Measurements from ENCODE around the gene WDR47.

The WDR47 gene

DNA sequence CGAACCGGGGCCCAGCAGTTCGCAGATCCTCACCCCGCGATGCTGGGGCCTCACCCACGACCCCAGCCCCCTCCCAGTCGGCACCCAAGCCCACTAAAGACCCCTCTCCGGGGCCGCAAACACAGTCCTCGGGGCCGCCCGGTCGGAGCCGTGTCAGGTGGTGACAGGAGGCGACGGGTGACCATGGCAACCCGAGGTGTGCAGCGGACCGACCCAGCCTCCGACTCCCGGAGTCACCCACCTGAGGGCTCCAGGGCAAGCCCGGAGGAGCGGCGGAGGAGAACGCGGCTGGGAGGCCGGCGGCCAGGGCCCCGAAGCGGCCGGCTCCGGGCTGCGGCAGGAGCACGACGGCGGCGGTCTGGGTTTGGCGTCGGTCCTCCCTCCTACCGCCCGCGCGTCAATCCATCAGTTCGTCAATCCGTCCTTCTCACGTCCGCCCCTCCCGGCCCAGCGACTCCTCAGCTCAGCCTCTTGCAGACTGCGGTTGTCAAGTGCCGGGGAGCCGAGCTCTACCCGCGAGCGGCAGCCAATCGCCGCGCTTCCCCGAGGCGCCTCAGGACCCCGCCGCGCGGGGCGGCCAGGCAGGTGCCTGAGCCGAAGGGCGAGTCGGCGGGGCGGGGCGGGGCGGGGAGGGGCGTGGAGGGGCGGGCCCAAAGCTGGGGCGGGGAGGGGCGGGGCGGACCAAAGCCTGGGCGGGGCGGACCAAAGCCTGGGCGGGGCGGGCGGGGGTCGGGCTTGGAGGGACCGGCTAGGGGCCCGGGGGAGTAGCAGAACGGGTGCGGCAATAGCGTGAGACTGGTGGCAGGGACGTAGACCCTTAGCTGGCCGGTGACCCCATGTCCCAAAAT, at the start of gene WDR47:
Gene WDR47 (minus strand): TSS at position 482 of the 848 bp plus-strand sequence. CDS start 18,590 bp downstream, outside the sequence.
- DNase-seq (ENCODE audit: low spot score in 2 of 2), result peak; percentile 89 to 96
- Histone ChIP-seq H3K36me3 (replicated peaks) (peaks cover 3% of the 10 kb centered on the region), H3K4me3 (peak within 1 kb of the TSS; percentile 89), H3K4me1 (peaks cover 4% of the 10 kb centered on the region), H3K27me3 (ENCODE audit: low read depth) (no peaks in the 10 kb centered on the region), H3K9me3 (no peaks in the 10 kb centered on the region)
- in situ Hi-C loops (cut with MboI; ENCODE audit: low sequenced_read_pairs), result no loop called here

- peaks cover 15% of the 10 kb centered on the region for H3K36me3 ChIP-seq (replicated peaks)
- peaks cover 8% of the 10 kb centered on the region for H3K4me1 ChIP-seq
- in situ Hi-C loops (cut with MboI; ENCODE audit: low sequenced_read_pairs), result no loop called here
- peak; percentile 53 to 81 for DNase-seq (ENCODE audit: low spot score in 2 of 2)
- peak overlapping the region; percentile 87 for H3K4me3 ChIP-seq
- H3K9me3 ChIP-seq, result no peaks in the 10 kb centered on the region
- H3K27me3 ChIP-seq (ENCODE audit: low read depth), result no peaks in the 10 kb centered on the region
Measured at GRCh38 chr1:109091078-109091838, 49.4 kb upstream of the WDR47 start.

GRCh38 chr1:109090196-109091077, 48.5 kb upstream of the WDR47 start, which contains the start of gene TMEM167B:
Gene TMEM167B, plus strand, starts transcription at chr1:109090764. Its CDS starts 109 bp downstream, at chr1:109090873.
- DNase-seq (ENCODE audit: low spot score in 2 of 2), result peak; percentile 81 to 92
- Histone ChIP-seq H3K4me3 (peak within 1 kb of the TSS; percentile 87), H3K9me3 (no peaks in the 10 kb centered on the region), H3K27me3 (ENCODE audit: low read depth) (no peaks in the 10 kb centered on the region), H3K36me3 (replicated peaks) (peaks cover 12% of the 10 kb centered on the region), H3K4me1 (peaks cover 8% of the 10 kb centered on the region)
- in situ Hi-C loops (cut with MboI; ENCODE audit: low sequenced_read_pairs), result no loop called here

DNA sequence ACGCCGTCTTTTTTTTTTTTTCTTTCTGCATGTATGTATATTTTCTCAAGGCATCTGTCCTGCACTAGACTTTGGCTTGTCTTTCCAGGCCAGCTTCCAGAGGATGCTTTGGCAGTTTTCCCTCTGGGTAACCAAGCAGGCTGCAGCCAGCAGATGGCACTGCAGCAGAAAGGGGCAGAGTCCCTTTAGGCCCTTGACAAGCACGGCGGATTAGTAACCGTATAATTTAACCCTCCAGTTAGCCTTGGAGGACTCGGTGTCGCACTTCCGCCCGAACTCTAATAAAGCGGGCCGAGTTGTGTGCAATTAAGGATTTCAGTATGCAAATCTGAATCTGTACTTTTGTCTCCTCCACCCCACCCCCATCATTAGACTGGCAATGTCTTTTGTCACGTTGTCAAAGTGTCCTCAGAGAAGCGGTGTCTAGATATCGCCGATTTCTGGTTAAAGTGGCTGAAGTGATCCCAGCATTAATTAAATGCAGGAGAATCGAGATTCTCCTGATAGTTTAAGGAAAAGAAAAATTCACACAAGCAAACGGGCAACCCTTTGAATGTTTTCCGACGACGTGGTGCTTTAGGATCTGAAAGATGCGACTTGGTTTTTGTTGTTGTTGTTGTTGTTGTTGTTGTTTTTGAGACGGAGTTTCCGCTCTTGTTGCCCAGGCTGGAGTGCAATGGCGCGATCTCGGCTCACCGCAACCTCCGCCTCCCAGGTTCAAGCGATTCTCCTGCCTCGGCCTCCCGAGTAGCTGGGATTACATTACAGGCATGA, 47.5 kb upstream of the WDR47 start:
- peak overlapping the region; percentile 87 for H3K4me3 ChIP-seq
- peak; percentile 91 to 92 for DNase-seq (ENCODE audit: low spot score in 2 of 2)
- in situ Hi-C loops (cut with MboI; ENCODE audit: low sequenced_read_pairs), result no loop called here

GRCh38 chr1:109084563-109085517, 42.9 kb upstream of the WDR47 start:
- no peak overlapping the region for H3K4me3 ChIP-seq

More for the DNA sequence above, 47.5 kb upstream of the WDR47 start:
- Histone ChIP-seq H3K27me3 (ENCODE audit: low read depth) (no peaks in the 10 kb centered on the region), H3K9me3 (no peaks in the 10 kb centered on the region), H3K4me1 (peaks cover 8% of the 10 kb centered on the region), H3K36me3 (replicated peaks) (peaks cover 5% of the 10 kb centered on the region)

DNA sequence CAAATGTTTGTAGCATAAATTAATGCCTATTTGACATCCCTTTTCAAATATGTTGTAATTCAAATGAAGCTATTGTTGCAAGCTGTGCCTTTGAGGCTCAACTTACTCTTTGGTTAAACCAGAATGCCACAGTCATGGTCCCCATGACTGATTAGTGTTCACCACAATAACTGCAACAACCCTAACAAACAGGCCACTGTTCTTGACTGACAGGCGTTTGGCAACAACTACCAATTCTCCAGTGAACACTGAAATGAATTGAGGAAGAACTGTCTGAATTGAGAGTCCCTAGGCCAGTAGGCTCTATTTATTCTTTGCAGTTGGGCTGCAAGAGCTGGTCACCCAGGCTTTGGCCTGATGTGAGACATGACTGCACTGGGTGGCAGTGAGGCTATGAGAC, 42.0 kb upstream of the WDR47 start:
- Histone ChIP-seq H3K9me3 (no peaks in the 10 kb centered on the region), H3K4me1 (peaks cover 31% of the 10 kb centered on the region), H3K4me3 (no peak overlapping the region), H3K27me3 (ENCODE audit: low read depth) (no peaks in the 10 kb centered on the region), H3K36me3 (replicated peaks) (no peaks in the 10 kb centered on the region)
- in situ Hi-C loops (cut with MboI; ENCODE audit: low sequenced_read_pairs), result no loop called here
- DNase-seq (ENCODE audit: low spot score in 2 of 2), result peak; percentile 61 to 86

More at GRCh38 chr1:109084563-109085517, 42.9 kb upstream of the WDR47 start:
- in situ Hi-C loops (cut with MboI; ENCODE audit: low sequenced_read_pairs), result no loop called here
- no peaks in the 10 kb centered on the region for H3K27me3 ChIP-seq (ENCODE audit: low read depth)
- H3K36me3 ChIP-seq (replicated peaks), result no peaks in the 10 kb centered on the region
- peaks cover 36% of the 10 kb centered on the region for H3K4me1 ChIP-seq
- no peak for DNase-seq (ENCODE audit: low spot score in 2 of 2)
- no peaks in the 10 kb centered on the region for H3K9me3 ChIP-seq

DNA sequence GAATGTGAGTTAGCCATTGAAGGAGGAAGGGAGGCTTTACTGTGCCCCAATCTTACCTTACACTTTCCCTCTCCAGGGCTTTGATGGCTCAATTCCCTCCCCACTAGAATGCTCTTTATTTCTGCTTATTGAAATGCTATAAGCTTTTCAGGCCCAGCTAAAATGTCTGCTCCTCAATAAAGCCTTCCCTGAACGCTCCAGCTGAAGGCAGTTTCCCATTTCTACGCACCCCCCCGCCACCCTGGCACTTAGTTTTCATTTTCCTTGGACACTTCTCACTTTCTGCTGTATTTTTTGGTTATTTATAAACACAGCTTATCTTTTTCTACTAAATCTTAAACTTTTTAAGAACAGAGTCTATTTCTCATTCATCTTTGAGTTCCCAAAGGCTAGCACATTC, 41.6 kb upstream of the WDR47 start:
- DNase-seq (ENCODE audit: low spot score in 2 of 2), result peak; percentile 52 to 56
- Histone ChIP-seq H3K4me3 (no peak overlapping the region), H3K27me3 (ENCODE audit: low read depth) (no peaks in the 10 kb centered on the region), H3K36me3 (replicated peaks) (no peaks in the 10 kb centered on the region), H3K9me3 (no peaks in the 10 kb centered on the region), H3K4me1 (peaks cover 29% of the 10 kb centered on the region)
- in situ Hi-C loops (cut with MboI; ENCODE audit: low sequenced_read_pairs), result no loop called here

GRCh38 chr1:109080441-109081082, 38.7 kb upstream of the WDR47 start:
- peaks cover 28% of the 10 kb centered on the region for H3K4me1 ChIP-seq
- no peaks in the 10 kb centered on the region for H3K36me3 ChIP-seq (replicated peaks)
- no peak for DNase-seq (ENCODE audit: low spot score in 2 of 2)
- in situ Hi-C loops (cut with MboI; ENCODE audit: low sequenced_read_pairs), result no loop called here
- no peaks in the 10 kb centered on the region for H3K27me3 ChIP-seq (ENCODE audit: low read depth)
- no peaks in the 10 kb centered on the region for H3K9me3 ChIP-seq
- H3K4me3 ChIP-seq, result no peak overlapping the region

DNA sequence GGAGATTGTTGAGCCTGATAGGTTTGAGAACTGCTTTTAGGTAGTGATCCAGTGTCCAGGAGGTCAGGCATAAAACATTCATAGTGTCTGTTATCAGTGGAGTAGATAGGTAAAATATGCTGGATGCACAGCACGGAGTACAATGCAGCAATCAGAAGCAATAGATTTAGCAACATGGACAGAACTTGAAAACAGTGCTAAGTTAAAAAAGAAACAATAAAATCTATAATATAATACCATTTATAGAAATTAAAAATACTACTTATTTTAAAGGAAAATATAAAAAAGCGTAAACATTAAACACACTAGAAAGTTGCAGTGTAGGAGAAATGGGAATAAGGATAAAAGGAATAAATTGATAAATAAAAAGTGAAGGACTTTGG, 37.3 kb upstream of the WDR47 start:
- H3K9me3 ChIP-seq, result no peaks in the 10 kb centered on the region
- no peaks in the 10 kb centered on the region for H3K36me3 ChIP-seq (replicated peaks)
- H3K4me1 ChIP-seq, result peaks cover 33% of the 10 kb centered on the region
- no peak for DNase-seq (ENCODE audit: low spot score in 2 of 2)
- in situ Hi-C loops (cut with MboI; ENCODE audit: low sequenced_read_pairs), result no loop called here
- H3K4me3 ChIP-seq, result no peak overlapping the region
- no peaks in the 10 kb centered on the region for H3K27me3 ChIP-seq (ENCODE audit: low read depth)

DNA sequence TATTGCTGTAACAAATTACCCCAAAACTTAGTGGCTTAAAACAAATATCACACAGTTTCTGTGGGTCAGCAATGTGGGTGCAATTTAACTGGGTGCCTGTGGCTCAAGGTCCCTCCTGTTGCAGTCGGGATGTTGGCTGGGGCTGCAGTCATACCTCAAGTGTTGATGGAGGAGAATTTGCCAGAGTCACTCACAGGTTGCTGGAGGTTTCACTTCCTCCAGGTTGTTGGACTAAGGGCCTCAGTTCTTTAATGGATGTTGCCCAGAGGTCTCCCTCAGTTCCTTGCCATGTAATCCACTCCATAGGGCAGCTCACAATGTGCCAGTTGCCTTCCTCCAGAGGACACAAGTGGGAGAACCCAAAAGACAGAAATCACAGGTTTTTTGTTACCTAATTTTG, 36.4 kb upstream of the WDR47 start:
- H3K4me3 ChIP-seq, result no peak overlapping the region
- no peaks in the 10 kb centered on the region; the same call in 1 of the 2 replicates for H3K36me3 ChIP-seq (replicated peaks)
- H3K9me3 ChIP-seq, result no peaks in the 10 kb centered on the region
- peaks cover 24% of the 10 kb centered on the region for H3K4me1 ChIP-seq
- no peaks in the 10 kb centered on the region for H3K27me3 ChIP-seq (ENCODE audit: low read depth)
- no peak for DNase-seq (ENCODE audit: low spot score in 2 of 2)
- in situ Hi-C loops (cut with MboI; ENCODE audit: low sequenced_read_pairs), result no loop called here

- peak; percentile 93 to 96 for DNase-seq (ENCODE audit: low spot score in 2 of 2)
- in situ Hi-C loops (cut with MboI; ENCODE audit: low sequenced_read_pairs), result no loop called here
- Histone ChIP-seq H3K4me3 (peak within 1 kb of the TSS; percentile 62), H3K4me1 (peaks cover 15% of the 10 kb centered on the region), H3K36me3 (replicated peaks) (peaks cover 2% of the 10 kb centered on the region; the same call in 1 of the 2 replicates), H3K9me3 (no peaks in the 10 kb centered on the region), H3K27me3 (ENCODE audit: low read depth) (no peaks in the 10 kb centered on the region)
Measured at GRCh38 chr1:109075531-109076490, 33.9 kb upstream of the WDR47 start, which contains the start of gene TAF13. Gene TAF13, minus strand, starts transcription at chr1:109076003. Its CDS starts 56 bp downstream, at chr1:109075947.
